Measurements from ENCODE around the gene IER3. TPM values are rescaled to one million over a fixed set of nuclear protein-coding genes. Genes with fewer than 3 reads are reported as not detected.
"Not testable (repeated sequence)": the region's sequence is repeated elsewhere in the genome, so short reads cannot be mapped to it uniquely, and the experiment has no call there.

IER3 gene
- total RNA-seq, 1 donor = 187 TPM

- no peak overlapping the region for H3K4me3 ChIP-seq (ENCODE audit: low read depth, low read length)
- no peak for DNase-seq (ENCODE audit: low read depth)
- TF ChIP-seq, protein P1, sequence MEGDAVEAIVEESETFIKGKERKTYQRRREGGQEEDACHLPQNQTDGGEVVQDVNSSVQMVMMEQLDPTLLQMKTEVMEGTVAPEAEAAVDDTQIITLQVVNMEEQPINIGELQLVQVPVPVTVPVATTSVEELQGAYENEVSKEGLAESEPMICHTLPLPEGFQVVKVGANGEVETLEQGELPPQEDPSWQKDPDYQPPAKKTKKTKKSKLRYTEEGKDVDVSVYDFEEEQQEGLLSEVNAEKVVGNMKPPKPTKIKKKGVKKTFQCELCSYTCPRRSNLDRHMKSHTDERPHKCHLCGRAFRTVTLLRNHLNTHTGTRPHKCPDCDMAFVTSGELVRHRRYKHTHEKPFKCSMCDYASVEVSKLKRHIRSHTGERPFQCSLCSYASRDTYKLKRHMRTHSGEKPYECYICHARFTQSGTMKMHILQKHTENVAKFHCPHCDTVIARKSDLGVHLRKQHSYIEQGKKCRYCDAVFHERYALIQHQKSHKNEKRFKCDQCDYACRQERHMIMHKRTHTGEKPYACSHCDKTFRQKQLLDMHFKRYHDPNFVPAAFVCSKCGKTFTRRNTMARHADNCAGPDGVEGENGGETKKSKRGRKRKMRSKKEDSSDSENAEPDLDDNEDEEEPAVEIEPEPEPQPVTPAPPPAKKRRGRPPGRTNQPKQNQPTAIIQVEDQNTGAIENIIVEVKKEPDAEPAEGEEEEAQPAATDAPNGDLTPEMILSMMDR (IDR thresholded peaks at IDR 0.05; ENCODE audit: insufficient read depth, low read depth, low read length) = no peak
These were observed 17.6 kb downstream of the IER3 start for GRCh38 chr6:30726506-30727413.

DNA sequence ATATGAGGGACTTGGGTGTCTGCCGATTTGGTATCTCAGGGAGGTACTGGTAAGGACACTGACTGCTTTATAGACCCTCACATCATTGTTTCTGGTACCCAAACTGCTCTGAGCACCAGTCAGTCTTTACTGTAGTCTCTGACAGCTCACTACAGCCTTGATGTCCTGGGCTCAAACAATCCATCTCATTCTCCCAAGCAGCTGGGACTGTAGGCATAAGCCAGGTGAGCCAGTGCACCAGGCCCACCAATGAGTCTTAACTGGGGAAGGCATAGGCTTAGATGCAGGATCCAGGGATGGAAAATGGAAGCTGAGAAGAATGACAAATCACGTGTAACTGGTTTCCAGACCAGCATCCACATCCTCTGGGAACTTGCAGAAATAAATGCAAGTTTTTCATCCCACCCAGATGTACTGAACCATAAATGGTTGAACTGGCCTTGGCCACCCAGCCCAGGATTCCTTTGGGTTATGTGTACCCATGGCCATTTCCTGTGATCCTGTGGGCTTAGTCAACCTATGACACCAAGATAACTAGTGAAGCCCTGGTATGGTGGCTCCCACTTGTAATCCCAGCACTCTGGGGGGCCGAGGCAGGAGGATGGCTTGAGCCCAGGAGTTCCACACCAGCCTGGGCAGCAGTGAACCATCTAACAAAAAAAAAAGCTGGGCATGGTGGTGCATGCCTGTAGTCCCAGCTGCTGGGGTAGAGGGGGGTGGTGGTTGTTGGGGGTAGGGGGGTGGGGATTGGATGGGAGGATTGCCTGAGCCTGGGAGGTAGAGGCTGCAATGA is 18.4 kb downstream of the IER3 start:
- TF ChIP-seq, protein P1 (IDR thresholded peaks at IDR 0.05; ENCODE audit: insufficient read depth, low read depth, low read length) = no peak
- H3K4me3 ChIP-seq (ENCODE audit: low read depth, low read length) = no peak overlapping the region
- DNase-seq (ENCODE audit: low read depth) = peak; percentile 33

GRCh38 chr6:30724906-30725667 is 19.3 kb downstream of the IER3 start:
- H3K4me3 ChIP-seq (ENCODE audit: low read depth, low read length) = no peak overlapping the region
- no peak for DNase-seq (ENCODE audit: low read depth)
- TF ChIP-seq, protein P1 (IDR thresholded peaks at IDR 0.05; ENCODE audit: insufficient read depth, low read depth, low read length) = no peak

- H3K4me3 ChIP-seq (ENCODE audit: low read depth, low read length); DNase-seq (ENCODE audit: low read depth): not testable (repeated sequence)
These were observed 20.3 kb downstream of the IER3 start for GRCh38 chr6:30723843-30724741.

DNA sequence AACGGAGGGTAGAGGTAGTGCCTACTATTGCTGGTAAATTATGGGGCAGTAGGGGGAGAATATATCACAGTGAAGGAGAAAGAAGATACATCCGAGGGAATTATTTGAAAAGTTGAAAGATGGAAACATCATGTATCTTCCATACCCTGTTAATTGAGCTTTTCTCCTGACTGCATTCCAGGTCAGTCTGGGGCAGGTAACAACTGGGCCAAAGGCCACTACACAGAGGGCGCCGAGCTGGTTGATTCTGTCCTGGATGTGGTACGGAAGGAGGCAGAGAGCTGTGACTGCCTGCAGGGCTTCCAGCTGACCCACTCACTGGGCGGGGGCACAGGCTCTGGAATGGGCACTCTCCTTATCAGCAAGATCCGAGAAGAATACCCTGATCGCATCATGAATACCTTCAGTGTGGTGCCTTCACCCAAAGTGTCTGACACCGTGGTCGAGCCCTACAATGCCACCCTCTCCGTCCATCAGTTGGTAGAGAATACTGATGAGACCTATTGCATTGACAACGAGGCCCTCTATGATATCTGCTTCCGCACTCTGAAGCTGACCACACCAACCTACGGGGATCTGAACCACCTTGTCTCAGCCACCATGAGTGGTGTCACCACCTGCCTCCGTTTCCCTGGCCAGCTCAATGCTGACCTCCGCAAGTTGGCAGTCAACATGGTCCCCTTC is 21.0 kb downstream of the IER3 start:
- H3K4me3 ChIP-seq (ENCODE audit: low read depth, low read length) = peak overlapping the region; percentile 25
- DNase-seq (ENCODE audit: low read depth) = not testable (repeated sequence)

- peak; percentile 79 for DNase-seq (ENCODE audit: low read depth)
- TF ChIP-seq, protein P1 (IDR thresholded peaks at IDR 0.05; ENCODE audit: insufficient read depth, low read depth, low read length) = peak; percentile 94
- peak overlapping the region; percentile 67 for H3K4me3 ChIP-seq (ENCODE audit: low read depth, low read length)
These were observed 21.9 kb downstream of the IER3 start for GRCh38 chr6:30722280-30723112.

GRCh38 chr6:30722025-30722279 is 22.4 kb downstream of the IER3 start:
- peak overlapping the region; percentile 67 for H3K4me3 ChIP-seq (ENCODE audit: low read depth, low read length)
- DNase-seq (ENCODE audit: low read depth) = peak; percentile 68

Measured in fibroblast of villous mesenchyme (primary cell).